Measurements from ENCODE around the gene SLC44A3.

The SLC44A3 gene

GRCh38 chr1:94884106-94884505 lies 63.9 kb downstream of the SLC44A3 start:
- TF ChIP-seq YY1 (IDR thresholded peaks at IDR 0.05; ENCODE audit: low read depth) (no peak), RAD21 (IDR thresholded peaks at IDR 0.05; ENCODE audit: low read depth) (no peak), REST (IDR thresholded peaks at IDR 0.05; ENCODE audit: low read depth) (no peak), EGR1 (IDR thresholded peaks at IDR 0.05) (no peak), ZBTB7A (IDR thresholded peaks at IDR 0.05; ENCODE audit: low read depth) (no peak), EP300 (IDR thresholded peaks at IDR 0.05; ENCODE audit: borderline replicate concordance) (no peak), CEBPB (IDR thresholded peaks at IDR 0.05) (no peak)

- no peak for TF ChIP-seq CEBPB (IDR thresholded peaks at IDR 0.05)
- no peak for TF ChIP-seq RAD21 (IDR thresholded peaks at IDR 0.05; ENCODE audit: low read depth)
- TF ChIP-seq FOXM1 (IDR thresholded peaks at IDR 0.05; ENCODE audit: borderline replicate concordance, low read depth): no peak
- TF ChIP-seq YY1 (IDR thresholded peaks at IDR 0.05; ENCODE audit: low read depth): no peak
- TF ChIP-seq CREB1 (IDR thresholded peaks at IDR 0.05; ENCODE audit: low read depth): no peak
- no peak for TF ChIP-seq MAX (IDR thresholded peaks at IDR 0.05)
- no peak for TF ChIP-seq NFIC (IDR thresholded peaks at IDR 0.05)
- no peak for TF ChIP-seq EP300 (IDR thresholded peaks at IDR 0.05; ENCODE audit: borderline replicate concordance)
Measured at GRCh38 chr1:94884507-94884906, 64.3 kb downstream of the SLC44A3 start.

- TF ChIP-seq ZBTB7A (IDR thresholded peaks at IDR 0.05; ENCODE audit: low read depth): no peak
- no peak for TF ChIP-seq TEAD4 (IDR thresholded peaks at IDR 0.05)
- no peak for TF ChIP-seq MAX (IDR thresholded peaks at IDR 0.05)
- no peak for TF ChIP-seq EP300 (IDR thresholded peaks at IDR 0.05; ENCODE audit: borderline replicate concordance)
Measured at GRCh38 chr1:94886361-94886760, 66.2 kb downstream of the SLC44A3 start.

GRCh38 chr1:94887106-94887505 lies 66.9 kb downstream of the SLC44A3 start:
- TF ChIP-seq REST (IDR thresholded peaks at IDR 0.05; ENCODE audit: low read depth) (no peak), TCF12 (IDR thresholded peaks at IDR 0.05; ENCODE audit: low read depth) (no peak), CEBPB (IDR thresholded peaks at IDR 0.05) (no peak), TEAD4 (IDR thresholded peaks at IDR 0.05) (no peak), EP300 (IDR thresholded peaks at IDR 0.05; ENCODE audit: borderline replicate concordance) (no peak), MAX (IDR thresholded peaks at IDR 0.05) (no peak), CREB1 (IDR thresholded peaks at IDR 0.05; ENCODE audit: low read depth) (no peak), YY1 (IDR thresholded peaks at IDR 0.05; ENCODE audit: low read depth) (no peak)

- TF ChIP-seq TEAD4 (IDR thresholded peaks at IDR 0.05) (no peak), EGR1 (IDR thresholded peaks at IDR 0.05) (no peak), REST (IDR thresholded peaks at IDR 0.05; ENCODE audit: low read depth) (no peak)
Measured at GRCh38 chr1:94887603-94888171, 67.5 kb downstream of the SLC44A3 start.

- TF ChIP-seq MAX (IDR thresholded peaks at IDR 0.05) (no peak), FOXM1 (IDR thresholded peaks at IDR 0.05; ENCODE audit: borderline replicate concordance, low read depth) (no peak), ZBTB7A (IDR thresholded peaks at IDR 0.05; ENCODE audit: low read depth) (no peak), RAD21 (IDR thresholded peaks at IDR 0.05; ENCODE audit: low read depth) (no peak), CREB1 (IDR thresholded peaks at IDR 0.05; ENCODE audit: low read depth) (no peak), TEAD4 (IDR thresholded peaks at IDR 0.05) (no peak), CEBPB (IDR thresholded peaks at IDR 0.05) (no peak), TCF12 (IDR thresholded peaks at IDR 0.05; ENCODE audit: low read depth) (no peak), EP300 (IDR thresholded peaks at IDR 0.05; ENCODE audit: borderline replicate concordance) (no peak), NFIC (IDR thresholded peaks at IDR 0.05) (no peak), REST (IDR thresholded peaks at IDR 0.05; ENCODE audit: low read depth) (no peak), EGR1 (IDR thresholded peaks at IDR 0.05) (no peak)
Measured at GRCh38 chr1:94888201-94888600, 68.0 kb downstream of the SLC44A3 start.

Data from Ishikawa (cell line).